ENCODE data around the gene CMSS1.

DNA sequence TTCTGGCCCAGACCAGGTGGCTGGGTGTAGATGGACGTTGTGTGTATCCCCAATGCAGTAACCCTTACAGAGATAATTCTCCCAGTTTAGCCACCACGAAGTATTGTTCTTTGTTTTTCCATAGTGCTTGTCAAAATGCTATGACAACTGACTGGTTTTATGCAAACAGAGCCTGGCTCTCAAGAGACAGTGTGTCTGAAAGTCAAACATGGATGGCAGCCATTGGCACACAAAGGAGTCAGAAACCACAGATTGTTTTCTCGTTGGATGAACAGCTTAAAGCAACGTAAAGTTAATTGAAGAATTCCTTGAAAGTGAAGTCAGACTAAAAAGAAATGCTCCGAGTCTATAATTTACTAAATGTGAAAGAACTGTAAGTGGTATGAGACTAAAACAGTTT lies 205.5 kb downstream of the CMSS1 start:
- TF ChIP-seq, protein P1, sequence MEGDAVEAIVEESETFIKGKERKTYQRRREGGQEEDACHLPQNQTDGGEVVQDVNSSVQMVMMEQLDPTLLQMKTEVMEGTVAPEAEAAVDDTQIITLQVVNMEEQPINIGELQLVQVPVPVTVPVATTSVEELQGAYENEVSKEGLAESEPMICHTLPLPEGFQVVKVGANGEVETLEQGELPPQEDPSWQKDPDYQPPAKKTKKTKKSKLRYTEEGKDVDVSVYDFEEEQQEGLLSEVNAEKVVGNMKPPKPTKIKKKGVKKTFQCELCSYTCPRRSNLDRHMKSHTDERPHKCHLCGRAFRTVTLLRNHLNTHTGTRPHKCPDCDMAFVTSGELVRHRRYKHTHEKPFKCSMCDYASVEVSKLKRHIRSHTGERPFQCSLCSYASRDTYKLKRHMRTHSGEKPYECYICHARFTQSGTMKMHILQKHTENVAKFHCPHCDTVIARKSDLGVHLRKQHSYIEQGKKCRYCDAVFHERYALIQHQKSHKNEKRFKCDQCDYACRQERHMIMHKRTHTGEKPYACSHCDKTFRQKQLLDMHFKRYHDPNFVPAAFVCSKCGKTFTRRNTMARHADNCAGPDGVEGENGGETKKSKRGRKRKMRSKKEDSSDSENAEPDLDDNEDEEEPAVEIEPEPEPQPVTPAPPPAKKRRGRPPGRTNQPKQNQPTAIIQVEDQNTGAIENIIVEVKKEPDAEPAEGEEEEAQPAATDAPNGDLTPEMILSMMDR (IDR thresholded peaks at IDR 0.05 in 4 of 5, conservative IDR thresholded peaks at IDR 0.05 in 1 of 5): no peak
- TF ChIP-seq POLR2A (IDR thresholded peaks at IDR 0.05): no peak
